GM19043 (cell line): ENCODE measurements around the gene DPPA5.
"Not testable (repeated sequence)": the region's sequence is repeated elsewhere in the genome, so short reads cannot be mapped to it uniquely, and the experiment has no call there.

Experiments
- ATAC-seq: cut with Tn5 transposase; IDR thresholded peaks from one replicate; pipeline ENCODE4 v1.9.1; 2021; ENCODE audit warnings: low read depth; ENCODE audit not compliant: unreplicated experiment

Gene DPPA5

DNA sequence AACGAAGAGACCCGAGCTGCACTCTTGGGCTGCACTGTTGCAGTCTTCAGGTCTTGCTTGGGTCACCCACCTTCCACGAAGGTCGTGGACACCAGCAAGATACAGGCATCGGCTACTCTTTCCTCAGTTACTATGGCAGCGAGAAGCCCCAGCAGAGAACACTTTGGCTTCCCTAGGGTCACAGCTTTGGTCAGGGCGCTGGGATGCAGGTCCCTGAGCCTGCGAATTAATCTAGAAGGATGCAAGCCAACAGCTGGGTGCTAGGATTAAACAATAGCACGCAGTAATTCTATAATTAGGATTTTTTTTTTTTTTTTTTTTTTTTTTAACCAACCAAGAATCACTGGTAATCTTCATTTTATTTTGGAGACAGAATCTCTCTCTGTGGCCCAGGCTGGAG is 10.5 kb upstream of the DPPA5 start:
- ATAC-seq, result no peak

DNA sequence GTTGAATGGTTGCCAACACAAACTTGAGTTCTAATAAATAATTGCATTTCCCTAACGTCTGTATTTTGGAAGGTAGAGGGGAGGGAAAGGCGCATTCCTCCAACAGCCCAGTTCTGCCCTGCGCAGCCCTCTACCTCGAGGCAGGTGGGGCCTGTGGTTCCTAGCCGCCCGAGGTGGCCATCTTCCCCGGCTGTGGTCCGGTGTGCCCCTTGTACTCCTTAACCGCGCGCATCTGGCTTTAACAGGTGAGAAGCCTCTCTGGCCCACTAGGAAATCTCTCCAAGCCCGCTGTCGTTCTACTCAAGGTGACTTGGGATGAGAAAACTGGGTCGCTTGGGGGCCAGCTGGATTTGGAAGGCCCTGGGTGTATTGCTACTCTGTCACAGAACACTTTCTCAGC is 10.0 kb upstream of the DPPA5 start:
- ATAC-seq, result no peak

DNA sequence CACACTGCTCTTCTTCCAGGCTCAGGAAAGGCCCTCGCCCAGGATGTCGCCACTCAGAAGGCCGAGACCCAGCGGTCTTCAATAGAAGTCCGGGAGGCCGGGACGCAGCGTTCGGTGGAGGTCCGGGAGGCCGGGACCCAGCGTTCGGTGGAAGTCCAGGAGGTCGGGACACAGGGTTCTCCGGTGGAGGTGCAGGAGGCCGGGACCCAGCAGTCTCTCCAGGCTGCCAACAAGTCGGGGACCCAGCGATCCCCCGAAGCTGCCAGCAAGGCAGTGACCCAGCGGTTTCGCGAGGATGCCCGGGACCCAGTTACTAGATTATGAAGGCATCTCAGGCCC is 9.4 kb upstream of the DPPA5 start:
- no peak for ATAC-seq

DNA sequence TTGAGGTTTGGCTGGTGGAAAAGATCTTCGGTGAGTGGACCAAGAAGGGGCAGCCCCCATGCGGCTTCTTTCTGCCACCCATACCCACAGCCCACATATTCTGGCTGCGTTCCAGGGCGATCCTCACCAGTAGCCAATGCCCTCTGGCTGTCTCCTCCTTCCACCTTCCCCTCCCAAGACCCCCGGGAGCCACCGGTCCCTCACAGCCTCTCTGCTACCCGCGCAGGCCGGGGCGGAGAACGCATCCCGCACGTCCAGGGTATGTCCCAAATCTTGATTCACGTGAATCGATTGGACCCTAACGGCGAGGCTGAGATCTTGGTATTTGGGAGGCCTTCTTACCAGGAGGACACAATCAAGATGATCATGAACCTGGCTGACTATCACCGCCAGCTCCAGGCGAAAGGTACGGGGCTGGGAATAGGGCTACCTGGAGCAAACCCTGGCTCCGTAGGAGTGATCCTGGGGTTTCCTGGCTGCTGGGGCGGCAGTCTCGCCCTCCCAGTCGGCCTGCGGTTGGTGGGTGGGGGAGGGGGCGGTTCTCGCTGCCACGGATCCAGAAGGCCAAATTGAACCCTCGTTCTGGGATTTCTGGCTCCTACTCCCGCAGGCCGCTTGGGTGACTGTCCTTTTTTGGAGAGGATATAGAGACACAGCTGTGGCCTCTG is 8.9 kb upstream of the DPPA5 start:
- no peak for ATAC-seq

DNA sequence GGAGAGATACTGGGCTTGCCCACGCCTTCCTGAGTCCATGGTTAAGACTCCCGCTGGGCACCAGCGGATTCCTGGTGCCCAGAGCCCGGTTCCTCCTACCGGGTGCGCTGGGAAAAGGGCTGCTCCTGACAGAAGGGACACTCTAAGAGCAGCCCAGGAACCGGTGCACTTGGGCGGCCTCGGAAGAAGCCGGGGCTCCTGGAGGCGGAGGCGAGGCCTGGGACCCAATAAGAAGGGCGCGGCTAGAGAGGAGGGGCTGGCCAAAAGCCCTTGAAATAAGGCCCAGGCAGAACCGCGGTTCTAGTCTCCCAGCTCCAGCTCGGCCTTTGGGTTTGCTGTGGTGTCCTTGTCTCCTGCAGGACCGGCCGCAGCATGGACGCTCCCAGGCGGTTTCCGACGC is 8.3 kb upstream of the DPPA5 start, which contains the start of gene KHDC3L:
KHDC3L (plus strand) TSS at position 301 of the 400 bp plus-strand sequence; CDS start at position 373, 72 bp downstream.
- no peak for ATAC-seq

DNA sequence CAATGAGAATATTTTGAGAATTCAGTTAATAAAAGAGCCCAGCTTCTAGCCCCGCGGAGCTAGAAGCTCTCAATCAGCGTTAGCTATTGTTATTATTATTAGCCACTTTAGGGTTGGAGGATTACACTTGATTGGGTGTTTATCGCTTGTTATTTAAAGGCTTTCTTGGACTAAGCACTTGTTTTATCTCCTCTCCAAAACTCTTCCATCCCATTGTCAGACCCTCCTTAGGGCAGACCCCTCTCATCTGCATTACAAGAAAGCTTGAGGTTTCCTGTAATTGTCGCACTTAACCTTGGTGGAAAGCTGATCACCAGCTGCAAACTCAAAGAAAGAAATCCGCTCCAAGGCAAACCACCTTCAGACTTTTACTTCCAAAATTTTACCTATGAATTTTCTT is 4.8 kb downstream of the DPPA5 start:
- ATAC-seq, result no peak

DNA sequence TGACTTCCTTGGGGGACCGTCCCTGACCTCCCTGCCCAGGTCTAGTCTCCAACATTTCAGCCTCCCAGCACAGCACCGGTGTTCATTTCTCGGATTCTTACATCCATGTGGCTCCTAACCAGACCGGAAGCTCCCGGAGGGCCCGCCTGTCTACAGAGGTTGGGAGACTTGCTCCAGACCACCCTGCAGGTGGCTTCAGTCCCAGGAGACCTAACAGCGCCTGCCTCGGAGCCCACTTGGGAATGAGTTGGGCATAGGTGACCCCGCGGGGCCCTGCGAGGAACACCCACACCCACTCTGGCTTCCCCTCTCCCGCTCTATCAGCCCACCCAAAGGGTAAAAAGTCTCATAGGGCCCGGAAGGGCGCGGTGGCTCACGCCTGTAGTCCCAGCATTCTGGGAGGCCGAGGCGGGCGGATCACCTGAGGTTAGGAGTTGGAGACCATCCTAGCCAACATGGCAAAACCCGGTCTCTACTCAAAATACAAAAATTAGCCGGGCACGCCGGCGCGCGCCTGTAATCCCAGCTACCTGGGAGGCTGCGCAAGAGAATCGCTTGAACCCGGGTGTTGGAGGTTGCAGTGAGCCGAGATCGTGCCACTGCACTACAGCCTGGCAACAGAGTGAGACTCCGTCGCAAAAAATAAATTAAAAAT is 5.4 kb downstream of the DPPA5 start:
- ATAC-seq, result no peak

DNA sequence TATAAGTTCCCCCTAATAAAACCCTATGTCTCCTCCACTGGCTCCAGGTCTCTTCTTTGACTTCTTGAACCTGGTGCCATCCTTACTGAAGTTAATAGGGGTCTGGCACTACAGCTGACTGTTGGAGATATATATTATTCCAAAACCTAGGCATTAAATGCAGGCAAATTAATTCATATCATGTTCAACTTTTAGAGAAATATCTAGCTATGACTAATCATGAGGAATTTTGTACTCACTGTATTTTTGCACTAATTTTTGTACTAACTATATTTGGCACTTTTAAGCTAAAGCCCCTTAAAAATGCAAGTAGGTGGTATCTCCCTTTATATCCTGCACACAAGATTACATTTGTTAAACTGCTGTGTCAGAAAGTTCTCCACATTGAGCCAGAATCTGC is 10.9 kb downstream of the DPPA5 start:
- no peak for ATAC-seq

DNA sequence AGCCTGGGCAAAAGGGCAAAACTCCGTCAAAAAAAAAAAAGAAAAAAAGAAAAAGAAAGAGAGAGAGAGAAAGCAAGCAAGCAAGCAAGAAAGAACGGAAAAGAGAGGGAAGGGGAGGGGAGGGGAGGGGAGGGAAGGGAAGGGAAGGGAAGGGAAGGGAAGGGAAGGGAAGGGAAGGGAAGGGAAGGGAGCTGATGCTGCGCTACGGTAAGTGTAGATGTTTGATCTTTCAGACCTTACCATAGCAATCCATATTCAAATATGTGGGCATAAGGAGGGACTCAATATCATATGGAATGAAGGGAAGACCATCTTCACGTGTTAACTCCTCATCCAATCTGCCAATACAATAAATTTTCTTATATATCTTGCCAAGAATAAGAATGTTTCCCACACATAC is 11.9 kb downstream of the DPPA5 start:
- ATAC-seq, result no peak

DNA sequence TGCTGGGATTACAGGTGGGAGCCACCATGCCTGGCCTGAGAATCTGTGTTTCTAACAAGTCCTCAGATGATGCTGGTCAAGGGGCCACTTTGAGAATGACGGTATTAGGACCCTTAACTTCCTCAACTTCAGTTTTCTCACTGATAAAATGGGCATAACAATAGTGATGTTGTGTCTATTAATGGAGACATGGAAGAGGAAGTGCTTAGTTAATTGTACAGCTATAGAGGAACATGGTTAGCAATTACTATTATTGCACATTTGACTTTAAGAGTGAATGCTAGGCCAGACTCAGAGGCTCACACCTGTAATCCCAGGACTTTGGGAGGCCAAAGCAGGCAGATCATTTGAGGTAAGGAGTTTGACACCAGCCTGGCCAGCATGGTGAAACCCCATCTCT is 12.7 kb downstream of the DPPA5 start:
- ATAC-seq, result no peak

DNA sequence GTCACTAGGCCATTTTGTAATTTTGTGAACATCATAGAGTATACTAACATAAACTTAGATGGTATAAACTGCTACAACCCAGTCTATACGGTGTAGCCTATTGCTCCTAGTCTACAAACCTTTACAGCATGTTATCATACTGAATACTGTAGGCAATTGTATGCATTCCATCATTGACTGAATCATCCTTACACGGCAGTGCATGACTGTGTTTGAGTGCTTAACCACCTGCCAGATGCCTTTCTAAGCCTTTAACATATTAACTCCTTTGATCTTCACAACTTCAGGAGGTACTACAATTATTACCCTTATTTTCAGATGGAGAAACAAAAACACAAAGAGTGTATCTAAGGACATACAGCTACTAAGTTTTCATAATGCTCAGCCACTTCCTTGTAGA is 14.0 kb downstream of the DPPA5 start:
- ATAC-seq, result no peak

DNA sequence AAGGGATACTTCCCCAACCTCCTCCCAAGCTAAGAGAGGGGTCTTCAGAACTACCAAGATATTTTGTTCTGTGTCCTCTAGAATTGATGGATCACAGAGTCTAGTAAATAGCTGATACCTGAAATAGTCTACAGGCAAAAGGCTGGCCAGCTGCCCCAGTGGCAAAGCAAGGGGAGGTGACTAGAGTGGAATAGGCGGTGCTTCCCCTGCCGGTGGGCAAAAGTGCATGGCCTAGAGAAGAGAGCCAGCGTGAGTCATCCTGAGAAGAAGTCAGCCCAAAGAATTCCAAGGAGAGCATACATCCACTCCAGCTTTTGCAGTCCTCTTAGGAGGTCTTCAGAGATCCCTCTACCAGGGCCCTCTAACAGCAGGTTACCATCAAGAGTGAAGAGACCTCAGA is 14.7 kb downstream of the DPPA5 start:
- no peak for ATAC-seq

DNA sequence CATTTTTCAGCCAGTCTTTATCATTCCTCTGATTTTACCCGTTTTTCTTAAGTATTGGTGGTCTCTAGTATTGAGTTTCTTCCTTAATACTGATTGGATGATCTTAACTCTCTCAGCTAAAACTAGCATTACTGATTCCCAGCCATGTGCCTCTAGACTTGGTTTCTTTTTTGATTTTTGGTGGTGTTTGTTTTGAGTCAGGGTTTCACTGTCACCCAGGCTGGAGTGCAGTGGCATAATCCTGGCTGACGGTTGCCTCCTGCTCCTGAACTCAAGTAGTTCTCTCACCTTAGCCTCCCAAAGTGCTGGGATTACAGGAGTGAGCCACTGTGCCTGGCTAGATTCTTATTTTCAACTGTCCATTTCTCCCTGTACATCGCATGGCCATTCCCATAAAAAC is 24.9 kb downstream of the DPPA5 start:
- ATAC-seq, result no peak

DNA sequence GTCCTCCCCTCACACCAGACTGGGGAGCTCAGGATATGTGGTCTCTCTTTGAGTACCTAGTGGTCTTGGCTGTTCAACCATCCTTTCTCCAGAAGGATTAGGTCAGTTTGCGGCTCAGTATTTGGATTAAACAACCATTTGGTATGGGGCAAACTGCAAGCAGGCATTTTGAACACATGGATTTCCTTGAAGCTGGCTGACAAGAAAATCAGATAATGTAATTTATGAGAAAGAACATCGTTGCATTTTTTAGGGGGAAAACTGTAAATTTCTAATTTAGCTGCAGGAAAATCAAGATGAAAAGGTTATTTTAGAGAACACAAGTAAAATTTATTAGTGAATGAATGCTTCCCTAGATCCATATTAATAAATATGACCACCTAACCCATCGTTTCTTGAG is 25.3 kb downstream of the DPPA5 start:
- no peak for ATAC-seq

DNA sequence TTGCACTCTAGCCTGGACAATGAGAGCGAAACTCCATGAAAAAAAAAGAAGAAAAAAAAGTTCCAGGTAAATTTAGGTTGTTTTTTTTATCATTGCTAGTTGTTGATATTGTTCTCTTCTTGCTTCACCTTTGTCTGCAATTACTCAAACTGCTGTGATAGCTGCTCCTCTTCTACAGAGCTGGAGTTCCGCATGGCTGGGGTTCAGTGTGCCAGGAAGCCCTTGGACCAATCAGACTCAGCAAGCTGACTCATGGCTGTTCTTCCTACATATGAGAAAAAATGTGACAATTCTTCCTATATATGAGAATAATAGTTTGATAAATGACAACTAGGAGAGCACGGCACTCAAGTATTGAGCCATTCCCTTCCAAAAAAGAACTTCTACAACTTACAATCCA is 28.4 kb downstream of the DPPA5 start:
- no peak for ATAC-seq

DNA sequence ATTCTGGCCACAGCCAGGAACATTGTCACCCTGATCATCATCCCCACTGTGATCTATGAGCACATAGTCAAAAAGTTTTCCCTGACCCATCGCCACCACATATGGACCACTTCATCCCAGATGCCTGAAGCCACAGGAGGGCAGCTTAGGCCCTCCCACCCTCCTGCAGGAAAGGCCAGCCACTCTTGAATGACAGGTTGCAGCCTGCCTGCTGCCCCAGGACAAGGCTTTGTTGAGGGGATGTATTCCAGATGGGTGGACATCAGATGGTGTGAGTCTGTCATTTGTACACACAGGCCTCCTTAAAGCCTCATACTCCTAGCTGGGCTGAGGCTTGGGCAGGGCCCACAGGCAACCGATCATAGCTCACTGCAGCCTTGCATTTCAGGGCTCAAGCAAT is 30.8 kb downstream of the DPPA5 start:
- no peak for ATAC-seq

DNA sequence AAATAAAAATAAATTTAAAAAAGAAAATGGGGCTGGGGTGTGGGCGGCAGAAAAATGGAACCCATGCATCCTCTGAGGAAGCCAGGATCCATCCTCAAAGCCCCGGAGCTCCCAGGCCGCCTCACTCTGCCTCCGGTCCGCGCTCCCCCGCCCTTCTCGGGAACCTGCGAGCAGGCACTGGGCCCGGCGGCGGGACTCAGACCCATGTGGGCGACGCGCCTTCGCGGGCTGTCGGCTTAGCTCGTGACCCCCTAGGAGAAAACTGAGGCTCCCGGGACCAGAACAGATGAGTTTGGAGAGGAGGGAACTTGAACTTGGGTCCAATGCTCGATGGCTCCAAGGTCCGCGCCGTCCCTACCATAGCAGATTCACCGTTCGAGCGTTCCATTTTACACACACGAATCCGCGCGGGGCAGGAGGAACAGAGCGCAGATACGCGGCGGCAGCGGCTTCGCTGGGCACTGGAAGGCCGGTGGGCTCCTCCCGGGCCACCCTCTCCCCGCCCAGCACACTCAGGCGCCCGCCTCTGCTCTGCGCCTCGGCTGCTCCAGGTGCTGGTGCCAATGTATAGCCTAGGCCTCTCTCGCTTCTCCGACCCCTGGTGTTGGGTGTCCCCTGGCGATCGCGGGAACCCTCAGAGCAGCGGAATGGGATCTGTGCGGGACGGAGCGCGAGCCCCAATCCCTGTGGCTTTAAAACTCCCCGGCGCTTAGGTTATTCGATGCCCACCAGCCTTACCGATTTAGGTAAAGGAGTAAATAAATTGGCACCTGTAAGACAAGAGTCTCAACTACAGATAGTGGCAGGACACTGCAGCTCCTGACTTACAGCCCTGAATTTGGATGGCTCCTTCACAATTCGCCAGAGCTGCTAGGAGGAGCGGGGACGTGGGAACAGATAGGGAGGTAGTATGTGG is 39.2 kb downstream of the DPPA5 start:
- ATAC-seq, result no peak

DNA sequence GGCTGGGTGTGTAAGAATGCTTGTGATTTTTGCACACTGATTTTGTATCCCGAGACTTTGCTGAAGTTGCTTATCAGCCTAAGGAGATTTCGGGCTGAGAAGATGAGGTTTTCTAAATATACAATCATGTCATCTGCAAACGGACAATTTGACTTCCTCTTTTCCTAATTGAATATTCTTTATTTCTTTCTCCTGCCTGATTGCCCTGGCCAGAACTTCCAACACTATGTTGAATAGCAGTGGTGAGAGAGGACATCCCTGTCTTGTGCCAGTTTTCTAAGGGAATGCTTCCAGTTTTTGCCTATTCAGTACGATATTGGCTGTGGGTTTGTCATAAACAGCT is 43.6 kb downstream of the DPPA5 start:
- ATAC-seq, result not testable (repeated sequence)

DNA sequence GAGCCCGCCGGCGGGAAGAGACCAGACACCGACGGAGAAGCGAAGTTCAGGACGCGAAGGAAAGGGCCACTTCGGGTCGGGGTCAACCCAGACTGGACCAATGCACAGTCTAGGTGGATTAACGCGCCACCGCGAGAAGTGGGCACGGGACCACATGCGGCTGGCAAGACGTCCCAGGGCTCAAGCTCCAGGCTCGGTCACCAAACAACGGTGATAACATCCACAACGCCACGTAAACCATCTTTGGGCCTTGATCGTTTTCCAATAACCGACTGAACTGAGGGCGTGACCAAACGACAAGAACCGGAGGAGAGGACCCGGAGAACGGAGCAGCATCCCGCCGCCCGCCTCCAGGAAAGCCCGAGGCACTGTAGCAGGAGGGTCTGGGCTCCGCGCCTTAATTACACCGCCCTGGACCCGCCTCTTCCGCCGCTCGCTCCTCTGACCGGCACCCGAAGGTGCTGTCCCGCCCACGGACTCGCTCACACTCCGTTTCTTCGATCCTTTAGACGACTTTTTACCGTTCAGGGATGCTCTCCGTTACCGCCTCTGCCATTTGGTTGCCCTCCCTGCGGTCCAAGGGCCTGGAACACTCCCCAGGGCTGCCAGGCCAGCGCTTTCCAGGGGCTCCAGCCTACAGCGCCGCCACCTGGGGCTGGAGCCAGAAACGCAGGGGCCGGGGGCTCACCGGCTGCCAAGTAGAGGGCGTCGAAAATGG is 44.1 kb downstream of the DPPA5 start:
- ATAC-seq, result peak; percentile 95

DNA sequence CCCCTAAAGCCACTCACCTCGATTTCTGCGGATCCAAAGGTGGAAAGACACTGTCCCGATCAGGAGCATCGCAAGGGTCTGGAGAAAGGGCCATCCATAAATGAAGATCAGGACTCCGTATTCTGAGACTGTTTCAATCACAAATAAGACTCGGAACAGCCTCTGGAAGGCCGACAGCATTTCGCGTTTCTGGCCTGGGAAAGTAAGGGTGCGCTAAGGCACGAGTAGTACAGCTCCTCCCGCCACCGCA is 44.6 kb downstream of the DPPA5 start:
- peak; percentile 35 for ATAC-seq
